ENCODE results near the gene TPSB2.
"Not testable (repeated sequence)": the region's sequence is repeated elsewhere in the genome, so short reads cannot be mapped to it uniquely, and the experiment has no call there.

The TPSB2 gene

GRCh38 chr16:1230084-1230470 lies at the start of gene TPSB2:
Gene TPSB2 (minus strand): TSS chr16:1230184. CDS start chr16:1229951, 233 bp downstream.
- not testable (repeated sequence) for H3K4me3 ChIP-seq (ENCODE audit: low read length); H3F3A ChIP-seq (ENCODE audit: control insufficient read depth, insufficient read depth); H3K27me3 ChIP-seq (ENCODE audit: control insufficient read depth, low read length)

GRCh38 chr16:1279081-1279944 lies 49.3 kb upstream of the TPSB2 start:
- Histone ChIP-seq H3K27me3 (ENCODE audit: control insufficient read depth, low read length) (peaks cover 9% of the 10 kb centered on the region; the same call in 1 of the 2 replicates), H3K79me2 (ENCODE audit: control insufficient read depth, low read length) (no peaks in the 10 kb centered on the region), H3K36me3 (ENCODE audit: control insufficient read depth, low read length) (no peaks in the 10 kb centered on the region), H4K20me1 (ENCODE audit: control insufficient read depth, insufficient read depth, low read depth, low read length) (no peaks in the 10 kb centered on the region), H3F3A (ENCODE audit: control insufficient read depth, insufficient read depth) (no peaks in the 10 kb centered on the region), H3K4me2 (ENCODE audit: low read length) (no peak overlapping the region), H3K9me3 (ENCODE audit: control insufficient read depth, insufficient read depth, low read length) (no peaks in the 10 kb centered on the region), H3K9me2 (replicated peaks; ENCODE audit: control insufficient read depth, low read length) (no peaks in the 10 kb centered on the region), H3K4me1 (ENCODE audit: control insufficient read depth, low read length) (peaks cover 3% of the 10 kb centered on the region; the same call in 1 of the 2 replicates), H3K27ac (ENCODE audit: low read depth, low read length) (no peak overlapping the region), H3K4me3 (ENCODE audit: low read length) (no peak overlapping the region)
- TF ChIP-seq EZH2phosphoT487 (IDR thresholded peaks at IDR 0.05; ENCODE audit: borderline replicate concordance, low read length), result no peak
- TF ChIP-seq CTCF (IDR thresholded peaks at IDR 0.05; ENCODE audit: low read depth, low read length, poor library complexity, severe bottlenecking), result no peak

More at GRCh38 chr16:1230084-1230470, at the start of gene TPSB2:
- not testable (repeated sequence) for H3K9me2 ChIP-seq (replicated peaks; ENCODE audit: control insufficient read depth, low read length); H3K9me3 ChIP-seq (ENCODE audit: control insufficient read depth, insufficient read depth, low read length); H3K4me1 ChIP-seq (ENCODE audit: control insufficient read depth, low read length); H3K27ac ChIP-seq (ENCODE audit: low read depth, low read length); H3K4me2 ChIP-seq (ENCODE audit: low read length); H4K20me1 ChIP-seq (ENCODE audit: control insufficient read depth, insufficient read depth, low read depth, low read length); H3K36me3 ChIP-seq (ENCODE audit: control insufficient read depth, low read length); H3K79me2 ChIP-seq (ENCODE audit: control insufficient read depth, low read length)

GRCh38 chr16:1278477-1278876 lies 48.5 kb upstream of the TPSB2 start:
- Histone ChIP-seq H3K27me3 (ENCODE audit: control insufficient read depth, low read length) (peaks cover 9% of the 10 kb centered on the region; the same call in 1 of the 2 replicates), H3K4me1 (ENCODE audit: control insufficient read depth, low read length) (peaks cover 3% of the 10 kb centered on the region; the same call in 1 of the 2 replicates), H3K9me3 (ENCODE audit: control insufficient read depth, insufficient read depth, low read length) (no peaks in the 10 kb centered on the region), H3K4me3 (ENCODE audit: low read length) (no peak overlapping the region), H3K27ac (ENCODE audit: low read depth, low read length) (no peak overlapping the region), H3K4me2 (ENCODE audit: low read length) (no peak overlapping the region), H3F3A (ENCODE audit: control insufficient read depth, insufficient read depth) (no peaks in the 10 kb centered on the region), H3K36me3 (ENCODE audit: control insufficient read depth, low read length) (no peaks in the 10 kb centered on the region), H3K9me2 (replicated peaks; ENCODE audit: control insufficient read depth, low read length) (no peaks in the 10 kb centered on the region), H3K79me2 (ENCODE audit: control insufficient read depth, low read length) (no peaks in the 10 kb centered on the region), H4K20me1 (ENCODE audit: control insufficient read depth, insufficient read depth, low read depth, low read length) (no peaks in the 10 kb centered on the region)
- TF ChIP-seq EZH2phosphoT487 (IDR thresholded peaks at IDR 0.05; ENCODE audit: borderline replicate concordance, low read length) (no peak), CTCF (IDR thresholded peaks at IDR 0.05; ENCODE audit: low read depth, low read length, poor library complexity, severe bottlenecking) (no peak)

- Histone ChIP-seq H3K9me2 (replicated peaks; ENCODE audit: control insufficient read depth, low read length) (no peaks in the 10 kb centered on the region), H3K79me2 (ENCODE audit: control insufficient read depth, low read length) (no peaks in the 10 kb centered on the region), H3K27ac (ENCODE audit: low read depth, low read length) (no peak overlapping the region), H3K4me3 (ENCODE audit: low read length) (no peak overlapping the region), H3F3A (ENCODE audit: control insufficient read depth, insufficient read depth) (no peaks in the 10 kb centered on the region), H3K27me3 (ENCODE audit: control insufficient read depth, low read length) (peaks cover 9% of the 10 kb centered on the region; the same call in 1 of the 2 replicates), H3K36me3 (ENCODE audit: control insufficient read depth, low read length) (no peaks in the 10 kb centered on the region), H3K9me3 (ENCODE audit: control insufficient read depth, insufficient read depth, low read length) (no peaks in the 10 kb centered on the region), H3K4me2 (ENCODE audit: low read length) (no peak overlapping the region), H3K4me1 (ENCODE audit: control insufficient read depth, low read length) (peaks cover 6% of the 10 kb centered on the region), H4K20me1 (ENCODE audit: control insufficient read depth, insufficient read depth, low read depth, low read length) (no peaks in the 10 kb centered on the region)
- TF ChIP-seq EZH2phosphoT487 (IDR thresholded peaks at IDR 0.05; ENCODE audit: borderline replicate concordance, low read length) (no peak), CTCF (IDR thresholded peaks at IDR 0.05; ENCODE audit: low read depth, low read length, poor library complexity, severe bottlenecking) (no peak)
Measured at GRCh38 chr16:1277617-1278282, 47.8 kb upstream of the TPSB2 start.

Measured in DOHH2 (cell line).